Measurements from ENCODE around the gene ANO1. TPM values are rescaled to one million over a fixed set of nuclear protein-coding genes. Genes with fewer than 3 reads are reported as not detected.

ANO1 gene
- polyA plus RNA-seq, 1 of the 3 experiments (the other 2 are of a cell fraction) = not detected

DNA sequence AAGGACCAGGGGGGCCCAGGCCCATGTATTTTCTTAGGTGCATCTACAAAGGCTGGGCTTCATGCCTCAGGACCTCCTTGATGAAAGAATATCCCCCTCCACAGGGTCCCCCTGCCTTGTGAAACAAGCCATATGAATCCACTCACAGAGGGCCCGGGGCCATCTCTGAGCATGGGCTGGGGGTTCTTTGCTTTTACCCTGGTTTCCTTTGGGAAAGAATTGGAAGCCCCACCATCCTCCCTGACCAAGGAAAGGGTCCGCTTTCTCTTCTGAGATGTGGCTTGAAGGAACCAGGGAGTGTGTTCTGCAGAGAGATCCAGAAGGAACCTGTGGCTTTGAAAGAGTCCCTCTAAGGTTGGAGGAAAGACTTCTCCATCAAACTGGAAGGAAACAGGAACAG lies 9.2 kb upstream of the ANO1 start:
- DNase-seq = peak; percentile 14
- TF ChIP-seq, protein P1, sequence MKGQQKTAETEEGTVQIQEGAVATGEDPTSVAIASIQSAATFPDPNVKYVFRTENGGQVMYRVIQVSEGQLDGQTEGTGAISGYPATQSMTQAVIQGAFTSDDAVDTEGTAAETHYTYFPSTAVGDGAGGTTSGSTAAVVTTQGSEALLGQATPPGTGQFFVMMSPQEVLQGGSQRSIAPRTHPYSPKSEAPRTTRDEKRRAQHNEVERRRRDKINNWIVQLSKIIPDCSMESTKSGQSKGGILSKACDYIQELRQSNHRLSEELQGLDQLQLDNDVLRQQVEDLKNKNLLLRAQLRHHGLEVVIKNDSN (IDR thresholded peaks at IDR 0.05; ENCODE audit: borderline replicate concordance, low read depth) = no peak
- no peak for TF ChIP-seq TCF12 (IDR thresholded peaks at IDR 0.05)
- no peak for TF ChIP-seq REST (IDR thresholded peaks at IDR 0.05; ENCODE audit: low read depth, low read length)
- TF ChIP-seq CTCF (IDR thresholded peaks at IDR 0.05) = no peak
- no peak for TF ChIP-seq RFX5 (IDR thresholded peaks at IDR 0.05; ENCODE audit: low read length)
- TF ChIP-seq RXRA (IDR thresholded peaks at IDR 0.05; ENCODE audit: borderline replicate concordance, low read depth) = no peak
- no peak for TF ChIP-seq TEAD4 (IDR thresholded peaks at IDR 0.05; ENCODE audit: borderline replicate concordance, insufficient read depth)
- no peak for TF ChIP-seq NFIC (IDR thresholded peaks at IDR 0.05; ENCODE audit: borderline replicate concordance)
- Histone ChIP-seq H3F3A (replicated peaks; ENCODE audit: insufficient read depth) (no peaks in the 10 kb centered on the region), H3K9ac (no peak overlapping the region), H3K4me3 (ENCODE audit: low read depth in 2 of 2, low read length in 1 of 2) (no peak overlapping the region), H2AFZ (ENCODE audit: low read depth) (no peak overlapping the region), H3K79me2 (ENCODE audit: insufficient read depth) (no peaks in the 10 kb centered on the region), H3K9me3 (no peaks in the 10 kb centered on the region), H3K36me3 (replicated peaks in 1 of 2; ENCODE audit: control insufficient read depth in 1 of 2, insufficient read depth in 2 of 2, low read length in 1 of 2) (no peaks in the 10 kb centered on the region), H3K4me1 (ENCODE audit: control insufficient read depth in 1 of 2, insufficient read depth in 2 of 2, low read depth in 1 of 2, low read length in 1 of 2) (peaks cover 0 to 3% of the 10 kb centered on the region in 2 experiments; a peak in 1 of 4 replicates), H3K9me2 (no peaks in the 10 kb centered on the region), H3K27me3 (ENCODE audit: insufficient read depth) (no peaks in the 10 kb centered on the region; the same call in 1 of the 2 replicates), H3K27ac (ENCODE audit: low read depth in 2 of 2, low read length in 1 of 2) (no peak overlapping the region), H3K4me2 (no peak overlapping the region), H4K20me1 (ENCODE audit: insufficient read depth) (no peaks in the 10 kb centered on the region)
- POLR2A ChIA-PET = no interaction called here
- CTCF ChIA-PET = interaction anchor here (0.7 to 1.6 kb wide), 3 partner anchors 20 to 132 kb away, joined by 3 to 5 read pairs (median 4); no protein-coding TSS in a partner anchor
- 42% methylated on average over 2 of the region's 2 CpGs for WGBS (ENCODE audit: low lambda C conversion rate)

- Histone ChIP-seq H4K20me1 (ENCODE audit: insufficient read depth) (no peaks in the 10 kb centered on the region), H3K9me3 (no peaks in the 10 kb centered on the region), H3K27me3 (ENCODE audit: insufficient read depth) (no peaks in the 10 kb centered on the region; the same call in 1 of the 2 replicates), H3K27ac (ENCODE audit: low read depth in 2 of 2, low read length in 1 of 2) (no peak overlapping the region), H3K4me3 (ENCODE audit: low read depth in 2 of 2, low read length in 1 of 2) (no peak overlapping the region), H3K4me2 (no peak overlapping the region), H2AFZ (ENCODE audit: low read depth) (no peak overlapping the region), H3K9ac (no peak overlapping the region), H3K36me3 (replicated peaks in 1 of 2; ENCODE audit: control insufficient read depth in 1 of 2, insufficient read depth in 2 of 2, low read length in 1 of 2) (no peaks in the 10 kb centered on the region), H3F3A (replicated peaks; ENCODE audit: insufficient read depth) (no peaks in the 10 kb centered on the region), H3K9me2 (no peaks in the 10 kb centered on the region), H3K79me2 (ENCODE audit: insufficient read depth) (no peaks in the 10 kb centered on the region), H3K4me1 (ENCODE audit: control insufficient read depth in 1 of 2, insufficient read depth in 2 of 2, low read depth in 1 of 2, low read length in 1 of 2) (no peaks in the 10 kb centered on the region; a peak in 1 of 4 replicates)
- ChIA-PET POLR2A (interaction anchor here (0.6 kb wide), 1 partner anchor 31 kb away, joined by 3 read pairs; no protein-coding TSS in a partner anchor), CTCF (no interaction called here)
- 60% methylated on average over 9 of the region's 9 CpGs for WGBS (ENCODE audit: low lambda C conversion rate)
- DNase-seq = peak; percentile 5
- TF ChIP-seq RCOR1 (IDR thresholded peaks at IDR 0.05; ENCODE audit: low read length) = no peak
- TF ChIP-seq RFX5 (IDR thresholded peaks at IDR 0.05; ENCODE audit: low read length) = no peak
- TF ChIP-seq NRF1 (IDR thresholded peaks at IDR 0.05; ENCODE audit: low read depth, low read length) = no peak
- TF ChIP-seq EP300 (IDR thresholded peaks at IDR 0.05; ENCODE audit: borderline replicate concordance in 1 of 2, low read depth in 1 of 2, low read length in 1 of 2) = no peak
- no peak for TF ChIP-seq MXI1 (IDR thresholded peaks at IDR 0.05; ENCODE audit: low read depth, low read length)
- TF ChIP-seq CTCF (IDR thresholded peaks at IDR 0.05) = no peak
- no peak for TF ChIP-seq FOXJ3 (CRISPR knock-in tag; IDR thresholded peaks at IDR 0.05)
- TF ChIP-seq GATA2 (CRISPR knock-in tag; IDR thresholded peaks at IDR 0.05) = no peak
- no peak for TF ChIP-seq CHD2 (IDR thresholded peaks at IDR 0.05; ENCODE audit: low read length, partially characterized antibody)
- TF ChIP-seq EZH2phosphoT487 (IDR thresholded peaks at IDR 0.05; ENCODE audit: borderline replicate concordance, low read depth) = no peak
- no peak for TF ChIP-seq PBX3 (IDR thresholded peaks at IDR 0.05)
- TF ChIP-seq SIN3A (IDR thresholded peaks at IDR 0.05; ENCODE audit: borderline replicate concordance, low read depth, low read length) = no peak
Measured at GRCh38 chr11:70070706-70071105, 7.4 kb upstream of the ANO1 start.
